ENCODE measurements around the gene ANKRD28.
"Not testable (repeated sequence)": the region's sequence is repeated elsewhere in the genome, so short reads cannot be mapped to it uniquely, and the experiment has no call there.

Gene ANKRD28

GRCh38 chr3:15783361-15783969 is 14.3 kb downstream of the ANKRD28 start:
- TF ChIP-seq, protein P1, sequence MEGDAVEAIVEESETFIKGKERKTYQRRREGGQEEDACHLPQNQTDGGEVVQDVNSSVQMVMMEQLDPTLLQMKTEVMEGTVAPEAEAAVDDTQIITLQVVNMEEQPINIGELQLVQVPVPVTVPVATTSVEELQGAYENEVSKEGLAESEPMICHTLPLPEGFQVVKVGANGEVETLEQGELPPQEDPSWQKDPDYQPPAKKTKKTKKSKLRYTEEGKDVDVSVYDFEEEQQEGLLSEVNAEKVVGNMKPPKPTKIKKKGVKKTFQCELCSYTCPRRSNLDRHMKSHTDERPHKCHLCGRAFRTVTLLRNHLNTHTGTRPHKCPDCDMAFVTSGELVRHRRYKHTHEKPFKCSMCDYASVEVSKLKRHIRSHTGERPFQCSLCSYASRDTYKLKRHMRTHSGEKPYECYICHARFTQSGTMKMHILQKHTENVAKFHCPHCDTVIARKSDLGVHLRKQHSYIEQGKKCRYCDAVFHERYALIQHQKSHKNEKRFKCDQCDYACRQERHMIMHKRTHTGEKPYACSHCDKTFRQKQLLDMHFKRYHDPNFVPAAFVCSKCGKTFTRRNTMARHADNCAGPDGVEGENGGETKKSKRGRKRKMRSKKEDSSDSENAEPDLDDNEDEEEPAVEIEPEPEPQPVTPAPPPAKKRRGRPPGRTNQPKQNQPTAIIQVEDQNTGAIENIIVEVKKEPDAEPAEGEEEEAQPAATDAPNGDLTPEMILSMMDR (IDR thresholded peaks at IDR 0.05; ENCODE audit: insufficient read depth, low read length, missing control alignments), result no peak
- CTCF ChIA-PET, result interaction anchor here (1.2 kb wide), 1 partner anchor 8 kb away, joined by 3 read pairs; no protein-coding TSS in a partner anchor
- DNase-seq (ENCODE audit: low read depth, low spot score), result no peak
- no peak overlapping the region for H3K4me3 ChIP-seq (ENCODE audit: low read depth, low read length)
- POLR2A ChIA-PET, result no interaction called here

DNA sequence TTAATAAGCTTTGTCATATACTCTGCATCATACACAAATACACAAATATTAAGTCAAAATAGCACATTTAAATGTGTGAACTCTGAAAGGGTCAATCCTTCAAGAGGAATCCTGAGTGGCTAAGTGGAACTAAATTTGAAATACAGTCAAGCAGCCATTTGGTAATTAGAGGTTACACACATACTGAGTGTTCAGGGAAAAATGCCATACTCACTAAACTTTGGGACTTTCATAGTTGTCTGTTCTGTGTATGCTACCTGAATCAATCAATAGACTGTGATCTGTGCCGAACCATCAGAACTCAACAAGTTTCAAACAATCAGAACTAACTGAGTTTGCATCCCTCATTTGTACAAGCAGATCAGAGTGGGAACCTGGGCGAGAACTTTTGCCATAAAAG is 15.3 kb downstream of the ANKRD28 start:
- POLR2A ChIA-PET, result no interaction called here

GRCh38 chr3:15781637-15782402 is 16.0 kb downstream of the ANKRD28 start:
- no peak for DNase-seq (ENCODE audit: low read depth, low spot score)
- TF ChIP-seq, protein P1 (IDR thresholded peaks at IDR 0.05; ENCODE audit: insufficient read depth, low read length, missing control alignments), result no peak
- ChIA-PET CTCF (interaction anchor here (1.8 kb wide), 1 partner anchor 151 kb away, joined by 5 read pairs; no protein-coding TSS in a partner anchor), POLR2A (interaction anchor here (1.2 kb wide), 1 partner anchor 16 kb away, joined by 3 read pairs; the partner anchor contains the start of gene ANKRD28)
- no peak overlapping the region for H3K4me3 ChIP-seq (ENCODE audit: low read depth, low read length)

More for the DNA sequence above, 15.3 kb downstream of the ANKRD28 start:
- no peak overlapping the region for H3K4me3 ChIP-seq (ENCODE audit: low read depth, low read length)
- TF ChIP-seq, protein P1 (IDR thresholded peaks at IDR 0.05; ENCODE audit: insufficient read depth, low read length, missing control alignments), result no peak
- DNase-seq (ENCODE audit: low read depth, low spot score), result no peak
- CTCF ChIA-PET, result no interaction called here

GRCh38 chr3:15781131-15781530 is 16.6 kb downstream of the ANKRD28 start:
- CTCF ChIA-PET, result interaction anchor here (1.8 kb wide), 1 partner anchor 151 kb away, joined by 5 read pairs; no protein-coding TSS in a partner anchor
- TF ChIP-seq, protein P1 (IDR thresholded peaks at IDR 0.05; ENCODE audit: insufficient read depth, low read length, missing control alignments), result no peak
- no peak overlapping the region for H3K4me3 ChIP-seq (ENCODE audit: low read depth, low read length)
- no peak for DNase-seq (ENCODE audit: low read depth, low spot score)
- POLR2A ChIA-PET, result interaction anchor here (1.2 kb wide), 1 partner anchor 17 kb away, joined by 3 read pairs; the partner anchor contains the start of gene ANKRD28

- H3K4me3 ChIP-seq (ENCODE audit: low read depth, low read length), result no peak overlapping the region
- no peak for DNase-seq (ENCODE audit: low read depth, low spot score)
- POLR2A ChIA-PET, result no interaction called here
- CTCF ChIA-PET, result interaction anchor here (0.8 kb wide), 1 partner anchor 148 kb away, joined by 3 read pairs; no protein-coding TSS in a partner anchor
- TF ChIP-seq, protein P1 (IDR thresholded peaks at IDR 0.05; ENCODE audit: insufficient read depth, low read length, missing control alignments), result no peak
Observed at GRCh38 chr3:15779111-15779510, 18.7 kb downstream of the ANKRD28 start.

DNA sequence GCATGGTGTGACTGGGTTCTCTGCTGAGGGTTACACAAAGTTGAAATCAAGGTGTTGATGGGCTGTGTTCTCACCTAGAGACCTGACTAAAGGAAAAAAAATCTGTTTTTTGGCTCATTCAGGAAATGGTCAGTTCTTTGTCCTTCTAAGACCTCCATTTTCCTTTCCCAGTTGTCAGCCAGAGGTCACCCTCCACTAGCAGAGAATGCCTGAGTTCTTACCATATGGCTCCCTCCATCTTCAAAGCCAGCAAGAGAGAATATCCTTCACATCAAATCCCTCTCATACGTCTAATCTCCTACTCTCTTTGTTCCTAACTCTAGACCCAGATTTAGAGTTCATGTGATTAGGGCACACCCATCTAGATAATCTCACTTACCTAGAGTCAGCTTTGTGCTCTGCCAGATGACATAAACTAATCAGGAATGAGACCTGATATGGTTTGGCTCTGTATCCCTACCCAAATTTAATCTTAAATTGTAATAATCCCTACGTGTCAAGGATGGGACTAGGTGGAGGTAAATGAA is 19.4 kb downstream of the ANKRD28 start:
- no peak overlapping the region for H3K4me3 ChIP-seq (ENCODE audit: low read depth, low read length)
- DNase-seq (ENCODE audit: low read depth, low spot score), result no peak
- CTCF ChIA-PET, result no interaction called here
- POLR2A ChIA-PET, result no interaction called here
- TF ChIP-seq, protein P1 (IDR thresholded peaks at IDR 0.05; ENCODE audit: insufficient read depth, low read length, missing control alignments), result no peak

DNA sequence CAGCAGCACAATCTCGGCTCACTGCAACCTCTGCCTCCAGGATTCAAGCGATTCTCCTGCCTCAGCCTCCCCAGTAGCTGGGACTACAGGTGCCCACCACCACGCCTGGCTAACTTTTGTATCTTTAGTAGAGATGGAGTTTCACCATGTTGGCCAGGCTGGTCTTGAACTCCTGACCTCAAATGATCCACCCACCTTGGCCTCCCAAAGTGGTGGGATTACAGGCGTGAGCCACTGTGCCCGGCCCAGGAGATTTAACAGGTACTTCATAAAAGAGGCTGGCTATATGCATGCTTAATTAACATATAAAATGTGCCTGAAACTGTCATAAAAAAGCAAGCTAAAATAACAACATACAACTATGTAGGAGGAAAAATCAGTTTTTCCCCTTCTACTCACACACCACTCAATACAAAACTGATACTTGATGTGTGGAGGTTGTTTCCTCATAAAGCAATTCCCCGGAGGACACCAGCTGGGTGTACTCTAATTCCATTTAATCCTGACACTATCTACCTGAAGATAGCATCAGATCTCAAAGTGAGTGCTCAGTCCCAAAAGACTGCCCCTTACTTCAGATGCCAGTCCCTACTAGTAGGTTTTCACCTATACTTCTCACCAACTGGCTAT is 22.7 kb downstream of the ANKRD28 start:
- CTCF ChIA-PET, result interaction anchor here (0.9 to 1.3 kb wide), 3 partner anchors 9 to 22 kb away, joined by 3 read pairs; partner anchors contain the start of gene ANKRD28
- POLR2A ChIA-PET; DNase-seq (ENCODE audit: low read depth, low spot score); H3K4me3 ChIP-seq (ENCODE audit: low read depth, low read length): not testable (repeated sequence)

Data from AG04449 (cell line).